HCT116 (cell line): ENCODE results near the gene PDLIM4. TPM values are rescaled to one million over a fixed set of nuclear protein-coding genes. Genes with fewer than 3 reads are reported as not detected.

Source experiments
- ATAC-seq: fragments of 200-7000 bp; cut with Tn5 transposase; 2 replicates; pipeline ENCODE4 v1.9.1; 2020; ENCODE audit warnings: mild to moderate bottlenecking, moderate library complexity
- BruUV-seq: library from RNA; stranded (reverse); fragments of 400-500 nt; replicated peaks from 2 replicates; lab custom pipeline; 2021; lab: Mats Ljungman, UMichigan
- CTCF ChIA-PET: fragments of 300-600 bp; sonication (Branson Sonifier 250); formaldehyde crosslinking; loops from one replicate; lab custom pipeline; 2021; ENCODE audit warnings: antibody characterized with exemption; lab: Charles Lee
- POLR2A ChIA-PET: fragments of 300-600, 350-600 bp; sonication (Branson Sonifier 250); formaldehyde crosslinking; loops from one replicate; lab custom pipeline; 2021; ENCODE audit warnings: antibody characterized with exemption; lab: Charles Lee
- RAD21 ChIA-PET, 2 experiments: fragments of 300-600 bp; sonication (Branson Sonifier 250); formaldehyde crosslinking; loops; one replicate each; lab custom pipeline; 2023; ENCODE audit warnings: low total read pairs in 2 of 2; ENCODE audit not compliant: uncharacterized antibody in 2 of 2, unreplicated experiment in 2 of 2, low non-redundant PET in 1 of 2; lab: Charles Lee
- DNase-seq: peaks from one replicate; pipeline ENCODE4 v3.0.0-alpha.2; 2010; ENCODE audit warnings: low read depth, low spot score
- H2AFZ ChIP-seq: fragments of 200-600 bp; shearing (Covaris generic), sonication (generic); 2 replicates; pipeline ENCODE4 v1.6.1; 2017; ENCODE audit warnings: low read depth, mixed run types, mixed read lengths, antibody characterized with exemption, low read length; ENCODE audit not compliant: poor library complexity, severe bottlenecking
- H3K27ac ChIP-seq: 2 replicates; pipeline ENCODE4 v1.5.1; 2012; ENCODE audit warnings: low read depth, low read length
- H3K27me3 ChIP-seq: fragments of 200-600 bp; sonication (generic); 2 replicates; pipeline ENCODE4 v1.6.1; 2016; ENCODE audit warnings: mixed run types, low read length, mixed read lengths; ENCODE audit not compliant: insufficient read depth
- H3K36me3 ChIP-seq, 2 experiments: fragments of 200-500 bp in 1 of 2; fragments of 200-600 bp in 1 of 2; sonication (Bioruptor generic) in 1 of 2; sonication (generic) in 1 of 2; 2 replicates each; pipeline versions ENCODE4 v1.5.1 to v1.6.1; 2014 to 2016; ENCODE audit warnings: low read length in 2 of 2, inconsistent platforms in 1 of 2, mixed read lengths in 1 of 2, mixed run types in 1 of 2; ENCODE audit not compliant: insufficient read depth in 2 of 2, control insufficient read depth in 1 of 2
- H3K4me1 ChIP-seq, 2 experiments: fragments of 200-600 bp in 1 of 2; sonication (generic) in 1 of 2; 2 replicates each; pipeline versions ENCODE4 v1.5.1 to v1.6.1; 2012 to 2017; ENCODE audit warnings: low read length in 2 of 2, inconsistent platforms in 1 of 2, mild to moderate bottlenecking in 1 of 2, mixed read lengths in 1 of 2, mixed run types in 1 of 2, moderate library complexity in 1 of 2; ENCODE audit not compliant: insufficient read depth in 2 of 2, control insufficient read depth in 1 of 2
- H3K4me2 ChIP-seq: fragments of 200-600 bp; sonication (generic); 2 replicates; pipeline ENCODE4 v1.6.1; 2017; ENCODE audit warnings: mixed run types, low read length, mixed read lengths
- H3K4me3 ChIP-seq, 2 experiments: fragments of 200-600 bp in 1 of 2; sonication (generic) in 1 of 2; replicated peaks in 1 of 2; 2 replicates each; pipeline ENCODE4 v1.5.1; 2011 to 2016; ENCODE audit warnings: low read length in 2 of 2, control low read depth in 1 of 2, low read depth in 1 of 2, mild to moderate bottlenecking in 1 of 2, mixed read lengths in 1 of 2, mixed run types in 1 of 2
- H3K79me2 ChIP-seq: fragments of 200-600 bp; sonication (generic); 2 replicates; pipeline ENCODE4 v1.6.1; 2017; ENCODE audit warnings: mild to moderate bottlenecking, mixed run types, low read length, moderate library complexity, mixed read lengths; ENCODE audit not compliant: insufficient read depth
- H3K9ac ChIP-seq: fragments of 200-600 bp; sonication (generic); 2 replicates; pipeline ENCODE4 v1.6.1; 2016; ENCODE audit warnings: low read length, mixed read lengths
- H3K9me2 ChIP-seq: fragments of 200-600 bp; sonication (generic), shearing (Covaris generic); 2 replicates; pipeline ENCODE4 v1.6.1; 2017; ENCODE audit warnings: mixed run types, mild to moderate bottlenecking, moderate library complexity; ENCODE audit not compliant: insufficient read depth
- H3K9me3 ChIP-seq, 2 experiments: fragments of 200-500 bp in 1 of 2; fragments of 200-600 bp in 1 of 2; sonication (Bioruptor generic) in 1 of 2; sonication (generic) in 1 of 2; 2 replicates each; pipeline ENCODE4 v1.6.1; 2014 to 2017; ENCODE audit warnings: low read length in 2 of 2, mixed read lengths in 2 of 2, inconsistent platforms in 1 of 2, low read depth in 1 of 2, mild to moderate bottlenecking in 1 of 2, mixed run types in 1 of 2, moderate library complexity in 1 of 2; ENCODE audit not compliant: control insufficient read depth in 1 of 2, insufficient read depth in 1 of 2
- H4K20me1 ChIP-seq: fragments of 200-600 bp; sonication (generic), shearing (Covaris generic); 2 replicates; pipeline ENCODE4 v1.6.1; 2017; ENCODE audit warnings: mixed run types, mild to moderate bottlenecking, moderate library complexity; ENCODE audit not compliant: insufficient read depth
- ATF3 ChIP-seq: IDR thresholded peaks from 2 replicates; pipeline ENCODE4 v1.6.1; 2012
- CEBPB ChIP-seq: IDR thresholded peaks from 2 replicates; pipeline ENCODE4 v1.6.1; 2012; ENCODE audit warnings: low read depth
- CTCF ChIP-seq, 3 experiments: fragments of 200-600 bp in 1 of 3; sonication (generic) in 1 of 3; IDR thresholded peaks in 2 of 3; conservative IDR thresholded peaks in 1 of 3; 2 replicates each; pipeline ENCODE4 v1.5.1; 2012 to 2017; ENCODE audit warnings: low read depth in 2 of 3, low read length in 2 of 3, antibody characterized with exemption in 1 of 3, borderline replicate concordance in 1 of 3, control low read depth in 1 of 3, mild to moderate bottlenecking in 1 of 3, mixed read lengths in 1 of 3, mixed run types in 1 of 3, moderate library complexity in 1 of 3; ENCODE audit not compliant: insufficient read depth in 1 of 3
- EGR1 ChIP-seq: IDR thresholded peaks from 2 replicates; pipeline ENCODE4 v1.6.1; 2012; ENCODE audit warnings: low read depth
- ELF1 ChIP-seq: IDR thresholded peaks from 2 replicates; pipeline ENCODE4 v1.6.1; 2012; ENCODE audit warnings: low read depth, borderline replicate concordance
- EZH2 ChIP-seq: fragments of 200-600 bp; sonication (generic); IDR thresholded peaks from 2 replicates; pipeline ENCODE4 v1.6.1; 2017; ENCODE audit warnings: antibody characterized with exemption, mixed run types
- FOSL1 ChIP-seq: IDR thresholded peaks from 2 replicates; pipeline ENCODE4 v1.6.1; 2012; ENCODE audit warnings: low read depth
- JUND ChIP-seq: IDR thresholded peaks from 2 replicates; pipeline ENCODE4 v1.6.1; 2012
- MAX ChIP-seq: IDR thresholded peaks from 2 replicates; pipeline ENCODE4 v1.6.1; 2012
- POLR2A ChIP-seq: IDR thresholded peaks from 2 replicates; pipeline ENCODE4 v1.7.0; 2011; ENCODE audit warnings: borderline replicate concordance; ENCODE audit not compliant: insufficient read depth, insufficient read length; ENCODE audit errors: extremely low read depth
- RAD21 ChIP-seq: IDR thresholded peaks from 2 replicates; pipeline ENCODE4 v1.6.1; 2012; ENCODE audit warnings: low read depth, mild to moderate bottlenecking
- SIN3A ChIP-seq: IDR thresholded peaks from 2 replicates; pipeline ENCODE4 v1.6.1; 2012; ENCODE audit warnings: low read depth
- SP1 ChIP-seq: IDR thresholded peaks from 2 replicates; pipeline ENCODE4 v1.6.1; 2012; ENCODE audit warnings: low read depth
- YY1 ChIP-seq: IDR thresholded peaks from 2 replicates; pipeline ENCODE4 v1.6.1; 2011; ENCODE audit warnings: low read length, low read depth, moderate library complexity, mild to moderate bottlenecking; ENCODE audit not compliant: insufficient replicate concordance; ENCODE audit errors: extremely low read depth
- ZFX ChIP-seq: fragments of 450-650 bp; IDR thresholded peaks from 2 replicates; pipeline ENCODE4 v1.6.1; 2017
- ZNF274 ChIP-seq: fragments of 200-500 bp; sonication (Bioruptor generic); IDR thresholded peaks from 2 replicates; pipeline ENCODE4 v1.6.1; 2014; ENCODE audit warnings: mild to moderate bottlenecking, low read depth, low read length, inconsistent platforms
- intact Hi-C: fragments of 100-400 bp; cut with micrococcal nuclease; formaldehyde crosslinking; loops from 2 replicates; pipeline ENCODE4 v1.10.0; 2022
- total RNA-seq: library from RNA; stranded (reverse); gene quantifications from one replicate; pipeline ENCODE4 v1.2.1, GENCODE V29; 2021; ENCODE audit not compliant: unreplicated experiment

PDLIM4 gene
- total RNA-seq, 1 experiment from 2014 or later, result not detected

- CTCF ChIA-PET, result interaction anchor here (1.2 kb wide), 1 partner anchor 27 kb away, joined by 4 read pairs; no protein-coding TSS in a partner anchor
- H2AFZ ChIP-seq, result no peak overlapping the region
- intact Hi-C loops, result no loop called here
Observed at GRCh38 chr5:132264546-132265335, 7.2 kb downstream of the PDLIM4 start.

More at GRCh38 chr5:132264546-132265335, 7.2 kb downstream of the PDLIM4 start:
- Histone ChIP-seq H3K27me3 (no peaks in the 10 kb centered on the region), H4K20me1 (no peaks in the 10 kb centered on the region), H3K9ac (no peak overlapping the region), H3K9me3 (no peaks in the 10 kb centered on the region), H3K9me2 (no peaks in the 10 kb centered on the region), H3K27ac (no peak overlapping the region), H3K4me3 (no peak overlapping the region), H3K4me1 (peaks cover 21 to 61% of the 10 kb centered on the region in 2 experiments), H3K4me2 (no peak overlapping the region), H3K36me3 (no peaks in the 10 kb centered on the region), H3K79me2 (no peaks in the 10 kb centered on the region)
- BruUV-seq, result no TSS peak
- TF ChIP-seq RAD21, result no peak
- TF ChIP-seq POLR2A, result no peak
- TF ChIP-seq EZH2, result no peak
- no peak for TF ChIP-seq SIN3A
- TF ChIP-seq JUND, result no peak
- TF ChIP-seq FOSL1, result no peak
- TF ChIP-seq MAX, result no peak
- no peak for TF ChIP-seq CTCF (IDR thresholded peaks at IDR 0.05 in 2 of 3, conservative IDR thresholded peaks at IDR 0.05 in 1 of 3; ENCODE audit: borderline replicate concordance in 1 of 3, insufficient read depth in 1 of 3, low read depth in 2 of 3, low read length in 2 of 3)
- no peak for TF ChIP-seq ATF3
- no peak for TF ChIP-seq SP1
- no peak for TF ChIP-seq EGR1
- TF ChIP-seq YY1, result no peak
- TF ChIP-seq ZNF274, result no peak
- TF ChIP-seq CEBPB, result no peak
- TF ChIP-seq ZFX, result no peak
- TF ChIP-seq ELF1, result no peak
- RAD21 ChIA-PET, result no interaction called here
- POLR2A ChIA-PET, result no interaction called here
- no peak for ATAC-seq
- DNase-seq, result no peak
